ENCODE measurements around the gene TMEM259. TPM values are rescaled to one million over a fixed set of nuclear protein-coding genes. Genes with fewer than 3 reads are reported as not detected.
A peak's percentile ranks its signal among the peaks of the same experiment; 100 is the strongest.

TMEM259 gene
- total RNA-seq, 1 donor from 2014 or later, result 182 TPM

- Mint-ChIP-seq H3K4me3 (ENCODE audit: unreplicated experiment) (peak overlapping the region; percentile 34), H3K27ac (ENCODE audit: unreplicated experiment) (no peak overlapping the region), H3K36me3 (ENCODE audit: low read depth, unreplicated experiment) (peaks cover 4% of the 10 kb centered on the region), H3K27me3 (ENCODE audit: unreplicated experiment) (peaks cover 20% of the 10 kb centered on the region), H3K4me1 (ENCODE audit: unreplicated experiment) (no peaks in the 10 kb centered on the region), H3K9me3 (ENCODE audit: unreplicated experiment) (no peaks in the 10 kb centered on the region)
- DNase-seq (ENCODE audit: low spot score), result no peak
- no peak for TF ChIP-seq CTCF (IDR thresholded peaks at IDR 0.05; ENCODE audit: unreplicated experiment)
Observed at GRCh38 chr19:999379-999719, 21.6 kb downstream of the TMEM259 start.

- H3K4me1 Mint-ChIP-seq (ENCODE audit: unreplicated experiment), result no peaks in the 10 kb centered on the region
- DNase-seq (ENCODE audit: low spot score), result no peak
- no peak for TF ChIP-seq CTCF (IDR thresholded peaks at IDR 0.05; ENCODE audit: unreplicated experiment)
- H3K9me3 Mint-ChIP-seq (ENCODE audit: unreplicated experiment), result no peaks in the 10 kb centered on the region
- no peak overlapping the region for H3K27ac Mint-ChIP-seq (ENCODE audit: unreplicated experiment)
- no peak overlapping the region for H3K4me3 Mint-ChIP-seq (ENCODE audit: unreplicated experiment)
- peaks cover 4% of the 10 kb centered on the region for H3K36me3 Mint-ChIP-seq (ENCODE audit: low read depth, unreplicated experiment)
- H3K27me3 Mint-ChIP-seq (ENCODE audit: unreplicated experiment), result peaks cover 21% of the 10 kb centered on the region
Observed at GRCh38 chr19:998064-998463, 22.9 kb downstream of the TMEM259 start.

GRCh38 chr19:996051-996838 is 24.7 kb downstream of the TMEM259 start:
- no peak for DNase-seq (ENCODE audit: low spot score)
- Mint-ChIP-seq H3K36me3 (ENCODE audit: low read depth, unreplicated experiment) (no peaks in the 10 kb centered on the region), H3K4me1 (ENCODE audit: unreplicated experiment) (no peaks in the 10 kb centered on the region), H3K9me3 (ENCODE audit: unreplicated experiment) (no peaks in the 10 kb centered on the region), H3K27me3 (ENCODE audit: unreplicated experiment) (peaks cover 20% of the 10 kb centered on the region), H3K4me3 (ENCODE audit: unreplicated experiment) (no peak overlapping the region), H3K27ac (ENCODE audit: unreplicated experiment) (peak overlapping the region; percentile 24)
- no peak for TF ChIP-seq CTCF (IDR thresholded peaks at IDR 0.05; ENCODE audit: unreplicated experiment)

- no peaks in the 10 kb centered on the region for H3K36me3 Mint-ChIP-seq (ENCODE audit: low read depth, unreplicated experiment)
- H3K27ac Mint-ChIP-seq (ENCODE audit: unreplicated experiment), result no peak overlapping the region
- DNase-seq (ENCODE audit: low spot score), result no peak
- no peak for TF ChIP-seq CTCF (IDR thresholded peaks at IDR 0.05; ENCODE audit: unreplicated experiment)
- no peak overlapping the region for H3K4me3 Mint-ChIP-seq (ENCODE audit: unreplicated experiment)
- H3K9me3 Mint-ChIP-seq (ENCODE audit: unreplicated experiment), result no peaks in the 10 kb centered on the region
- H3K27me3 Mint-ChIP-seq (ENCODE audit: unreplicated experiment), result peaks cover 20% of the 10 kb centered on the region
- H3K4me1 Mint-ChIP-seq (ENCODE audit: unreplicated experiment), result no peaks in the 10 kb centered on the region
Observed at GRCh38 chr19:995051-995827, 25.7 kb downstream of the TMEM259 start.

GRCh38 chr19:994516-994915 is 26.4 kb downstream of the TMEM259 start:
- H3K27ac Mint-ChIP-seq (ENCODE audit: unreplicated experiment), result no peak overlapping the region
- no peaks in the 10 kb centered on the region for H3K4me1 Mint-ChIP-seq (ENCODE audit: unreplicated experiment)
- no peak for DNase-seq (ENCODE audit: low spot score)
- no peak overlapping the region for H3K4me3 Mint-ChIP-seq (ENCODE audit: unreplicated experiment)
- no peak for TF ChIP-seq CTCF (IDR thresholded peaks at IDR 0.05; ENCODE audit: unreplicated experiment)
- H3K9me3 Mint-ChIP-seq (ENCODE audit: unreplicated experiment), result no peaks in the 10 kb centered on the region
- no peaks in the 10 kb centered on the region for H3K36me3 Mint-ChIP-seq (ENCODE audit: low read depth, unreplicated experiment)
- H3K27me3 Mint-ChIP-seq (ENCODE audit: unreplicated experiment), result peaks cover 19% of the 10 kb centered on the region

Measured in endothelial cell (in vitro differentiated cells).